Vagina (tissue), 2 donors: Measurements from ENCODE around the gene GALNT9. TPM values are rescaled to one million over a fixed set of nuclear protein-coding genes. Genes with fewer than 3 reads are reported as not detected.

Experiments used
- DNase-seq, 2 donors: peaks; one replicate each; pipeline ENCODE4 v3.0.0-alpha.2; 2017; ENCODE audit errors: extremely low spot score in 2 of 2
- H3K27ac ChIP-seq: fragments of 200-600 bp; sonication (generic); one replicate; pipeline ENCODE4 v1.5.1; 2019
- H3K27me3 ChIP-seq: fragments of 200-600 bp; sonication (generic); one replicate; pipeline ENCODE4 v1.5.1; 2019
- H3K36me3 ChIP-seq, 2 donors: fragments of 200-600 bp; sonication (generic); one replicate each; pipeline ENCODE4 v1.5.1; 2017 to 2019
- H3K4me1 ChIP-seq: fragments of 200-600 bp; sonication (generic); one replicate; pipeline ENCODE4 v1.5.1; 2019
- H3K4me3 ChIP-seq, 2 donors: fragments of 200-600 bp; sonication (generic); 1 replicate in 1 of 2; 2 replicates in 1 of 2; pipeline ENCODE4 v1.5.1; 2016 to 2019
- H3K9me3 ChIP-seq: fragments of 200-600 bp; sonication (generic); one replicate; pipeline ENCODE4 v1.5.1; 2019
- POLR2A ChIP-seq, 2 donors: fragments of 450-650 bp; IDR thresholded peaks; one replicate each; pipeline ENCODE4 v1.6.1; 2017; ENCODE audit warnings: antibody characterized with exemption in 2 of 2, mild to moderate bottlenecking in 2 of 2, moderate library complexity in 2 of 2
- POLR2AphosphoS5 ChIP-seq, 2 donors: sonication (generic); formaldehyde crosslinking; IDR thresholded peaks; one replicate each; pipeline ENCODE4 v1.9.0; 2017; ENCODE audit warnings: antibody characterized with exemption in 2 of 2, mild to moderate bottlenecking in 2 of 2, low read depth in 1 of 2; ENCODE audit not compliant: insufficient read depth in 1 of 2
- intact Hi-C: fragments of 100-400 bp; cut with DNase I; formaldehyde crosslinking; loops from one replicate; pipeline ENCODE4 v1.15.1; 2023
- total RNA-seq: library from RNA; depleted of rRNA; stranded (reverse); fragments of >200 nt; gene quantifications from one replicate; pipeline ENCODE4 v1.2.3, GENCODE V29; 2016
- TF ChIP-seq, protein P1 (sequence below), 3 experiments: fragments of 450-650 bp in 2 of 3; fragments of 200-600 bp in 1 of 3; sonication (generic) in 1 of 3; IDR thresholded peaks; one replicate each; pipeline ENCODE4 v1.5.1; 2017 to 2019; ENCODE audit warnings: antibody characterized with exemption in 3 of 3, mild to moderate bottlenecking in 2 of 3, moderate library complexity in 2 of 3

GALNT9 gene
- total RNA-seq, 1 donor from 2014 or later, result 1.5 TPM

DNA sequence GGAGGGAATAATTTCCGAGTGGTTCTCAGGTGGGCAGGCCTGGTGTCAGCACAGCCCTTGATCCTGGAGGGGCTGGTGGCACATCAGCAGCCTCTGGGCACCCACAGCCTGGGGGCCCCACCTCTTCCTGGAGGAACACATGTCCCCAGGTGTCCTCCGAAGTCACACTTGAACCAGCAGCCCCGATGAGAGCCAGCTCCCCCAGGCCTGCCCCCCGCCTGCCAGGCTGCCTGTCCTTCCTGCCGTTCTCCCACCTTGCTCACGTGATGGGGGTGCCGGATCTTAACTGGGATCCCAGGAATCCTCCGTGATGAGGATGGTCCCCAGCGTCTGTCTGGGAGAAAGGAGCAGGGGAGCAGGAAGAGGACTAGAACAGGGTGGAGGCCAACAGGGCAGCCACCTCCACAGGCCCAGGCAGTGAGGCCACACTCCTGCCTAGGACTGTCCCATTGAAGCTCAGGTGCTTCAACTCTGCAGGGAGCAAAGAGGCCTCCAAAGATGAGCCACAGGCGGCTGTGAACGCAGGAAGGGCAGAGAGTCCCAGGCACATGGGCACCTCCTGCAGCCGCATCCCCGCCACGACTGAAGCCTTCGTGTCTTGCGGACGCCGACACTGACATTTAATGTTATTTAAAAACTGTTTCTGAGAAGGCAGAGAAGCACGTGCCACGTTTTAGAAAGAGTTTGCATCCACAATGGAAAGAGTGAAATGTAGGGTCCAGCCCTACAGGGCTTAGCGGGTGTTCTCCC lies 77.5 kb downstream of the GALNT9 start:
- no peak for DNase-seq
- Histone ChIP-seq H3K9me3 (no peaks in the 10 kb centered on the region), H3K4me3 (no peak overlapping the region), H3K4me1 (no peaks in the 10 kb centered on the region), H3K27ac (no peak overlapping the region), H3K36me3 (no peaks in the 10 kb centered on the region), H3K27me3 (no peaks in the 10 kb centered on the region)
- no peak for TF ChIP-seq POLR2AphosphoS5 (IDR thresholded peaks at IDR 0.05; ENCODE audit: insufficient read depth in 1 of 2, low read depth in 1 of 2)
- TF ChIP-seq, protein P1, sequence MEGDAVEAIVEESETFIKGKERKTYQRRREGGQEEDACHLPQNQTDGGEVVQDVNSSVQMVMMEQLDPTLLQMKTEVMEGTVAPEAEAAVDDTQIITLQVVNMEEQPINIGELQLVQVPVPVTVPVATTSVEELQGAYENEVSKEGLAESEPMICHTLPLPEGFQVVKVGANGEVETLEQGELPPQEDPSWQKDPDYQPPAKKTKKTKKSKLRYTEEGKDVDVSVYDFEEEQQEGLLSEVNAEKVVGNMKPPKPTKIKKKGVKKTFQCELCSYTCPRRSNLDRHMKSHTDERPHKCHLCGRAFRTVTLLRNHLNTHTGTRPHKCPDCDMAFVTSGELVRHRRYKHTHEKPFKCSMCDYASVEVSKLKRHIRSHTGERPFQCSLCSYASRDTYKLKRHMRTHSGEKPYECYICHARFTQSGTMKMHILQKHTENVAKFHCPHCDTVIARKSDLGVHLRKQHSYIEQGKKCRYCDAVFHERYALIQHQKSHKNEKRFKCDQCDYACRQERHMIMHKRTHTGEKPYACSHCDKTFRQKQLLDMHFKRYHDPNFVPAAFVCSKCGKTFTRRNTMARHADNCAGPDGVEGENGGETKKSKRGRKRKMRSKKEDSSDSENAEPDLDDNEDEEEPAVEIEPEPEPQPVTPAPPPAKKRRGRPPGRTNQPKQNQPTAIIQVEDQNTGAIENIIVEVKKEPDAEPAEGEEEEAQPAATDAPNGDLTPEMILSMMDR (IDR thresholded peaks at IDR 0.05), result no peak
- no peak for TF ChIP-seq POLR2A (IDR thresholded peaks at IDR 0.05)
- intact Hi-C loops, result no loop called here

DNA sequence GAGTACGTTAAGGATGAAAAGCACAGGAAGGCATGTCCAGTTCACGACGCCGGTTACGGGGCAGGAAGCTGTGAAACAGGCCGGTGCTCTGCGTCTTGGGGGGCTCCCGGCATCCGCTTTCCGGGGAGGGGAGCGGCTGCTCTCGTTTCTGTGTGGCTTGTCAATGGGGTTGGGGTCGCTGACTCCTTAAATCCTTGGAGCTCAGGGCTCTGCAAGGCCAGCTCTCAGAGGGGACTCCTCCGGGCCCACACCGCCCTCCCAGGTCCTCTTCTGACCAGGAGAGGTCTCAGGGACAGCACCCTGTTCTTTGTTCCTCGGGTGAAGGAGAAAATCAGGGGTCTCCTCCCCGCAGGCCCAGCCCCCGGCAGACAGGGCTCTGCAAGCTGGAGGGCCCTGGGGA lies 78.1 kb downstream of the GALNT9 start:
- Histone ChIP-seq H3K36me3 (no peaks in the 10 kb centered on the region), H3K27me3 (no peaks in the 10 kb centered on the region), H3K4me1 (no peaks in the 10 kb centered on the region), H3K9me3 (no peaks in the 10 kb centered on the region), H3K27ac (no peak overlapping the region), H3K4me3 (no peak overlapping the region)
- intact Hi-C loops, result no loop called here
- no peak for DNase-seq
- TF ChIP-seq POLR2A (IDR thresholded peaks at IDR 0.05) (no peak), POLR2AphosphoS5 (IDR thresholded peaks at IDR 0.05; ENCODE audit: insufficient read depth in 1 of 2, low read depth in 1 of 2) (no peak)
- TF ChIP-seq, protein P1 (IDR thresholded peaks at IDR 0.05), result no peak

DNA sequence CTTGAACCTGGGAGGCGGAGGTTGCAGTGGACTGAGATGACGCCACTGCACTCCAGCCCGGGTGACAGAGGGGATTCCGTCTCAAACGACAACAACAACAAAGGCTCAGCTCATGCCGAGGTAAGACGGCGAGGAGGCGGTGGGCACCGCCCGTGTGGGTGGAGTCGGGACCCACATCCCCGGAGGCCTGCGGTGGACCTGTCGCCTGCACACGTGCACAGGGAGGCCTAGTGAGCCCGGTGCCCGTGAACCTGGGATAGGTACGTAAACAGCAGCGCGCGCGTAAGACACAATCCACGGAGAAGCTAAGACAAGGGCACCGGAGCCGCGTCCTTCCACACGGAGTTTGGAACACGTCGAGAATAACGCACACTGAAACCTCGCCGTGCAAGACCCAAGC lies 78.7 kb downstream of the GALNT9 start:
- no peaks in the 10 kb centered on the region for H3K36me3 ChIP-seq
- H3K27ac ChIP-seq, result no peak overlapping the region
- H3K4me3 ChIP-seq, result no peak overlapping the region
- no peaks in the 10 kb centered on the region for H3K27me3 ChIP-seq
- no peaks in the 10 kb centered on the region for H3K9me3 ChIP-seq
- no peaks in the 10 kb centered on the region for H3K4me1 ChIP-seq
- intact Hi-C loops, result no loop called here
- TF ChIP-seq, protein P1 (IDR thresholded peaks at IDR 0.05), result no peak
- TF ChIP-seq POLR2AphosphoS5 (IDR thresholded peaks at IDR 0.05; ENCODE audit: insufficient read depth in 1 of 2, low read depth in 1 of 2) (no peak), POLR2A (IDR thresholded peaks at IDR 0.05) (no peak)
- DNase-seq, result no peak

DNA sequence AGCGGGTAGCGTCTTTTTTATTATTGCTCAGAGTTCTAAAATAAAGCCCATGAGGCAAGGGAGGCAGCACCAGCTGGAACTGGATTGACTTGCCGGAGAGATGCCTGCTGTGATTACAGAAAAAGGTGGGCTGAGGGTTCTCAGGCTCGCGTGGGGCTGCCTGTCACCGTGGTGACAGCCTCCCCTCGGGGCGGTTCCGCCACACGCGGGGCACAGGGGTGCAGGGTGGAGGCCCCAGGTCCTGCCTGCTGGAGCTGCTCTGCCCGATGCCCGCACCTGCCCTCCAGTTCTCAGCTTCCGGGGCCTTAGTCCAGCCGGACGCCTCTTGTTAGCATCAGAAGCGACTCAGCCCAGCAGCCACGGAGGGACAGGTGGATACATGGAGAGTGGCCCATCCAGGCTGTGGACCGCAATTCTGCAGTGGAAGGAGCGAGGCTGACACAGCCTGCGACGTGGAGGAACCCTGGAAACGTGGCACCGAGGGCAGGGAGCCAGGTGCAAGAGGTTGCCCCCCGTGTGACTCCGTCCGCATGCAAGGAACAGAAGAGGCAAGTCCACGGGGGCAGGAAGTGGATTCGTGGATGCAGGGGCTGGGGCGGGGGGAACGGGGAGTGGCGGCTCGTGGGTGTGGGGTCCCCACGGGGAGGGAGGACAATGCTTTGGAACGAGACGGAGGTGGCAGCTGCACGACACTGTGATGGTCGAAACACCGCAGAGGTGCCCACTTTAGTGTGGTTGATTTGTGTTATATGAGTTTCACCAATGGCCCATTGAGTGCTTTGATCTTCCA lies 79.5 kb downstream of the GALNT9 start:
- intact Hi-C loops, result no loop called here

More for the DNA sequence above, 79.5 kb downstream of the GALNT9 start:
- TF ChIP-seq, protein P1 (IDR thresholded peaks at IDR 0.05), result no peak
- TF ChIP-seq POLR2A (IDR thresholded peaks at IDR 0.05) (no peak), POLR2AphosphoS5 (IDR thresholded peaks at IDR 0.05; ENCODE audit: insufficient read depth in 1 of 2, low read depth in 1 of 2) (no peak)
- DNase-seq, result no peak
- Histone ChIP-seq H3K4me1 (no peaks in the 10 kb centered on the region), H3K27ac (no peak overlapping the region), H3K4me3 (no peak overlapping the region), H3K9me3 (no peaks in the 10 kb centered on the region), H3K36me3 (no peaks in the 10 kb centered on the region), H3K27me3 (no peaks in the 10 kb centered on the region)
